ENCODE results near the gene GDAP2. TPM values are rescaled to one million over a fixed set of nuclear protein-coding genes. Genes with fewer than 3 reads are reported as not detected.
A peak's percentile ranks its signal among the peaks of the same experiment; 100 is the strongest.
"Not testable (repeated sequence)": the region's sequence is repeated elsewhere in the genome, so short reads cannot be mapped to it uniquely, and the experiment has no call there.

GDAP2 gene, protein sequence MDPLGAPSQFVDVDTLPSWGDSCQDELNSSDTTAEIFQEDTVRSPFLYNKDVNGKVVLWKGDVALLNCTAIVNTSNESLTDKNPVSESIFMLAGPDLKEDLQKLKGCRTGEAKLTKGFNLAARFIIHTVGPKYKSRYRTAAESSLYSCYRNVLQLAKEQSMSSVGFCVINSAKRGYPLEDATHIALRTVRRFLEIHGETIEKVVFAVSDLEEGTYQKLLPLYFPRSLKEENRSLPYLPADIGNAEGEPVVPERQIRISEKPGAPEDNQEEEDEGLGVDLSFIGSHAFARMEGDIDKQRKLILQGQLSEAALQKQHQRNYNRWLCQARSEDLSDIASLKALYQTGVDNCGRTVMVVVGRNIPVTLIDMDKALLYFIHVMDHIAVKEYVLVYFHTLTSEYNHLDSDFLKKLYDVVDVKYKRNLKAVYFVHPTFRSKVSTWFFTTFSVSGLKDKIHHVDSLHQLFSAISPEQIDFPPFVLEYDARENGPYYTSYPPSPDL
- total RNA-seq: 31.5 TPM
- long read RNA-seq, full-length matches to known transcripts: 22 of 41 reads
- long read RNA-seq, partial matches to known transcripts: 9 of 41 reads
- long read RNA-seq, other reads (novel, unspliced or antisense): 10 of 41 reads

DNA sequence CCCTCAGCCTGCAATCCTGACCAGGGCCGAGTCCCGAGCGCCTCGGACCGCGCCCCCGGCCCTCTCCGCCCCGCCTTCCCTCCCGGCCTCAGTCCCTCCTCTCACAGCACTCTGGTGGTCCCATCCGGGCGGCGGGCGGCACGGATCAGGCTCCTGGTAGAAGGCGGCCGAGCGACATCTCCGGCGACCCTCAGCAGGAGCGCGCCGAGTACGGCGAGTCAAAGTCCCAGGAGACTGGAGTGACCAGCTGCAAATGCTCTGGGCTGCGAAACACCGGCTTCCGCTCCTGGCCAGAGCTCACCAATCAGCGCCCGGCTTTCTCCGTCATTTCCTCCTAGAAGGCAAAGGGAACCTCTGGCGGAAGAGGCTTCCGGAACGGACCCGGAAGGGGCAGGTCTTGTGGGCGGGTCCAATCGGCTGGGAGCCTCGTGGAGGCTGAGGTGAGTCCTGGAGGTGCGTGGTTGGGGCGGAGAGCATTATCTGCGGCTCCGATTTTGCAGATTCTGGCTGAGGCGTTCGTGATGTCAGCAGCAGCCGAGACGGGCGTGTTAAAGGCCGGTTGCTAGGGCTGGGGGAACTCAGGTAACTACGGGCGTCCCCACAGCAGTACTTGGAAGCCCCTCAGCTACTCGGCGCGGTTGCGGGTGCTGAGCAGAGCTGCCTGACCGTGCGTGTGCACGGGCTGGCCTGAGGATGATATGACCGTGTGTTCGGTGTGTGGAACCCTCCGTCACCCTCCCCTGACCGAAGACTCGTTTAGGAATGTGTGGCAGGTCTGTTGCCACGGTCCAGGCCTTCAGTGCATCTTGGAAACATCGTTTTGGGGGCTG lies at the start of gene GDAP2, which contains the start of gene WDR3:
Gene GDAP2 (minus strand): TSS at position 279 of the 830 bp plus-strand sequence. CDS start 9,264 bp downstream, outside the sequence.
Gene WDR3 (plus strand): TSS at position 397 of the 830 bp plus-strand sequence. CDS start 3,581 bp downstream, outside the sequence.
- DNase-seq (ENCODE audit: low spot score): peak; percentile 98

DNA sequence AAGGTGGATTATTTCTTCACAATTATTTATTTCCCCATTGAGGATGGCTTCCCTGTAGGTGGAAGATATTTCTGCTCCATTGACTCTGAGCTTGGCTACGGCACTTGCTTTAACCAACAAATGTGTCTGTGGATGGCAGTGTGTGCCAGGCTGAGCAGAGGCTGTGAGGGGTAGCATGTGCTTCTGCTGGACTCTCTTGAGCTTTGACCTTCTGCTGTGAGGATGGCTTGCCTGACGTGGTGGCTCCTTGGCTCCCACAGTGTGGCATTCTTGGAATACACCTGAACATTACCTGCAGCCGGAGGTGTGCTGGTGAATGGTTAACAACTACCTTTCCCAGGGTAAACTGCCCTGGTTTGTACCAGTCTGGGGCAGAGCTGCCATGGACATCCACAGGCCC lies 47.0 kb upstream of the GDAP2 start:
- DNase-seq (ENCODE audit: low spot score): no peak

DNA sequence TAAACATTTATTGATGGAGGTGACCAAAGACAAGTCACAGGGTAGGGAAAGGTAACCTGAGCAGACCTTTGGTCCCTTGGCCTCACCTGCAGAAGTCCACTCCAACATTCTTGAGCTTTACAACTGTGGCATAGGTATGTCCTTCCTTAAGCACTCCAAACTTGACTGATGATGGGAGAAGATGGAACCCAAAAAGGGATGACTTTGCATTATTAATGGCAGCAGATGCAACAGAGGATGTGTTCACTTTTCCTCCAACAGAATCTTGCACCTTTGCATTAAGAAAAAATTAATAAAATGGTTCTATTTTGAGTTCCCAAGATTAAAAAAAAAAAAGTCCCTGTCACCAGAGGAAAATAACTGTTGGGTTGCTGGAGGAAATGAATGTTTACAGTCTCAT lies 42.4 kb upstream of the GDAP2 start:
- no peak for DNase-seq (ENCODE audit: low spot score)

DNA sequence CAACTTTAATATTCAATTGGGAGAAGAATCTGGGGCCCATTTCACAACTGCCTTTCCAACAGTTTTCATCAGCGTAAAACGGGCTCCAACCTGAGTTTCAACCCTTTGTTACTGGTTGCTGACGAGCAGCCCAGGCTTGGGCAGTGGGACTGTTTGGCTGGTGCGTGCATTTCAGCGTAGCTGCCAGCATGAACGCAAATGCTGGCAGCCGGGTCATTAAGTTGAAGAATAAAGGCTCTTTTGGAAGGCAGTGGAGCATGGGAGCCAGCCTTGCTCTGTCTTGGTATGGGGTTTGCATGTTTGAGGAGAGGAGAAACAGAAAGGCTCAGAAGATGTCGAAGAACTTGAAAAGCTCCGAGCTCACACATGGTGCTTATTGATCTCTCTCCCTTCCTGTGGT lies 40.8 kb upstream of the GDAP2 start:
- no peak for DNase-seq (ENCODE audit: low spot score)

DNA sequence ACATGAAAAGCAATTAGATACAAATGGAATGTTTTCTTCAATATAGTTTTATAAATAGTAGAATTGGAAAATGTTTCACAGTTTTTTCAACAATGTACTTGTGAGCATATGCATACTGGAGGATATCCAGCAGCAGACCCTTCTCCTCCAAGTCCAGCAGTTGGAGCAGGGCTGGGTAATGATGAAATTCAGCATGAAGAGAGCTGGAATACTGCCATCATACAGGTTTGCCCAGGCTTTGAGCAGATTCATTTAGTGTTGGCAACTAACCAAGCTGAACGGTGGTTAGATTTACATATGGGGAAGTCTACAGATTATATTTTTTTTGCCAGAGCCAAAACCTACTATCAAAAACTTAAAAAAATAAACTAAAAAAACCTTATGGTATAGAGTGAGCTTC lies 38.5 kb upstream of the GDAP2 start:
- DNase-seq (ENCODE audit: low spot score): no peak

DNA sequence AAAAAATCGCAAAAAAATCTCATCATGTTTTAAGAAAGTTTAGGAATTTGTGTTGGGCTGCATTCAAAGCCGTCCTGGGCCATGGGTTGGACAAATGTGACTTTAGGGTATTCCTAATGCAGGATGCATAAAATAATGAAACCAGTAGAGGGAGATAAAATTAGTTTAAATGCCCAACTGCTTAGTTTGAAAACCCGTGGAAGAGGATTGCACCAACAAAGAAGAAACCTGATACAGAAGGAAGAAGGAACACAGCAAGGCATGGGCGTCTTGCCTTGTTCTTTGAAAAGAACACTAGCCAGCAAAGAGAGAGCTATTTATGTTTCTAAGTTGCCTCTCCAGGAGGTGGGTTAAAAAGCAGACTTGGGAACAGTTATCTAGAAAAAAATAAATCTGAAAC lies 38.1 kb upstream of the GDAP2 start:
- no peak for DNase-seq (ENCODE audit: low spot score)

DNA sequence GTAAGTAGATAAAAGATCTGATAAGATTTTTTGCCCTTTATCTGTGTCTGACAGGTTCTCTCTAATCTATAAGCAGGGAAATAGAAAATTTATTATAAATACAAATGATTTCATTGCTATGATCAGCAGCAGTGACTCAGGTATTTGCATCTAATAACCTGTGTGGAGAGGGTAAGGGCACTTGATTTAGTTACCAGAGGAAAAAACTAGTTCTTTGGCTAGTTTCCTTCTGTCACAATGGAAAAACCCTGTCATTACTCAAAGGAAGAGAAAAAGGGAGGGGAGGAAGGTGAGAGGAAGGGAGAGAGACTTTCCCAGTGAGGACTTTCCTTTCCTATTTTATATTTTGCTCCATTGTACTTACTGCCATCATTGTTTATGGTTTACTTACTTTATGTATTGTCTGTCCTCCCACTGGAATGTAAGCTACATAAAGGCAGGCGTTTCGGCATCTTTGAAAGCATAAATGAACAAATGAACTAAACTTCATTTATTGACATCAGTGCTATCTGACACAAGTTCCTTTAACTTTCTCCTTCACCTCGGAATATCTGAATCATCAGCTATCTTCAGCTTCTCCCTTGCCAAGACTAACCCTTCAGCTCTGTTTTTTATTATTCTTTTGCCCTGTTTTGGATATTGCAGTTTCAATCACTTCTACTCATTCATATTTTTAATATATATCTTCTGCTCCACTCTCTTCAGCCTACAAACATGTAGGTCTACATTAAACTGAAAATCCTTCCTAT lies 35.0 kb upstream of the GDAP2 start:
- no peak for DNase-seq (ENCODE audit: low spot score)

DNA sequence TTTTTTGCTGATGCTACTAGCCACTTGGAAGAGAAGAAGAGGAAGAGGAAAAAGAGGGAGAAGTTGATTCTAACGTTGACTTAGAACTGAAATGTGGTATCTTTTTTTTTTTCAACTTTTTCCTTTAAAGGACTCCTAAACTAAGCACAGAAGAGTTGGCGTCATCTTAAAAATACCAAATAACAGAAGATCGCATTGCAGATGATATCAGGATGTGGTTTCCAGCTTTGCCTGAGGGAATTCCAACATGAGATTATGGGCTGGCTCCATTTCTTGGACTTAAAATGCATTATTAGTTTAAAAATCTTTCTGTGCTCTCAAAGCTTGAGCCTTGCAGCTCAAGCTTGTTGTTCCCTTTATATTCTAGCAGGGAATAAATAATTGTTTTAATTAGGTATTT lies 29.9 kb upstream of the GDAP2 start:
- no peak for DNase-seq (ENCODE audit: low spot score)

DNA sequence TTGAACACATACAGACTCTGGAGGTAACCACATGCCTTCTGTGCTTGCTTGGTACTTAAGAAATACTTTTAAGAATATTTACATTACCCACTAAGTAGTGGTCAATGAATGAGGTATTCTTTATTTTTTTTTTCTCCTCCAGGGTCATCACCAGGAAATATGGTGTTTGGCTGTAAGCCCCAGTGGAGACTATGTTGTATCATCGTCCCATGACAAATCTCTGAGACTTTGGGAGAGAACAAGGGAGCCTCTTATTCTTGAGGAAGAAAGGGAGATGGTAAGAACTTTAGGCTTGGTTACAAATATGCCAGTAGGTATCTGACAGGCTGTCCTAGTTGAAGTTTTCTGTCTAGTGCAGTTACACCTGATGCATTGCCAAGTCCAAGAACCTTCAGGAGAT lies 23.0 kb upstream of the GDAP2 start:
- DNase-seq (ENCODE audit: low spot score): no peak

DNA sequence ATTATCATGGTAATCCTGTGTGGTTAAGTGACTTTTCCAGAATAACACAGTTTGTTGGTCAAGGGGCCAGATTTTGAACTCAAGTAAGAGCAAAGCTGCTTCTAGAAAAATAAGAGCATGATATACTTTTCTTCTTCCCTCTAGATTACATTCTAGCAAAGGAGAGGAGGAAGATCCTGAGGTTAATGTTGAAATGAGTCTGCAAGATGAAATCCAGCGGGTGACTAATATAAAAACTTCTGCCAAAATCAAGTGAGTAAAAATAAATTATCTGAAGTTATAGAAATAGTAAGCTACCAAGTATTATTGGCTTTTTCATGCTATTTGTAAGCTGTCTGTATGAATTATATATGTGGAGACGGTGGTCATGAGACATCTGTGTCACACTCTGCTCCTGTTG lies 12.9 kb upstream of the GDAP2 start:
- DNase-seq (ENCODE audit: low spot score): no peak

DNA sequence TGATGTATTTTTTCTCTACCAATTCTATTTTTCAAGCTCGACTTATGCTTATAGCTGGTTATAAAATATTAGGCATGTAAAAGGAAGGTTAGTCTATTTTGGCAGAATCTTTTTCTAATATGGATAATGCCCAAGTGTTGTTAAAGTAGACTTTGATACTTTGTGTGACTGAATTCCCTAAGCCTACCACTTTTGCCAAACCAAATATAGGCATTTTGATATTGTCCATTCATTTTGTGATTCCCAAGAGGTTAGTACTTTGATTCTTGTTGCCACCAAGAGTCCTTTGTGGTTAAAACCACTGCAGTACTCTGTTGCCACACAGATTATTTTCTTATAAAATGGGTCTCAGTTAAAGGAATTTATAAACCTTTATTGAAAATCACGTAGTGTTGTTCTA lies 4.3 kb upstream of the GDAP2 start:
- DNase-seq (ENCODE audit: low spot score): no peak

DNA sequence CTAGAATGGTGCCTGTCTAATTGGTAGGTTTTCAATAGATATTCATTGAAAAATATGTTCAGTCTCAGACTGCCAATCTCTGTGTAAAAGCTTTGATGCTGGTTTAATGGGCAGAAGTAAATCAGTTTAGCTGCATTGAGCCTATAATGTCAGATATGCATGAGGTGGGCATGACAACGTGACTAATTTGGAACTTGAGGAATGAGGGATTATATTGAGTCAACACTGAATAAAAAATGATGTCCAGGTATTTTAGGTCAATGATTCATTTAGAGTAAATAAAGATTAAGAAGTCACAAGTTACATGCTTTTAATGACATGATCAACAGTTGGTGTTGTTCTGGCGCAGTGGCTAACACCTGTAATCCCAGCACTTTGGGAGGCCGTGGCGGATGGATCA lies 3.2 kb upstream of the GDAP2 start:
- no peak for DNase-seq (ENCODE audit: low spot score)

DNA sequence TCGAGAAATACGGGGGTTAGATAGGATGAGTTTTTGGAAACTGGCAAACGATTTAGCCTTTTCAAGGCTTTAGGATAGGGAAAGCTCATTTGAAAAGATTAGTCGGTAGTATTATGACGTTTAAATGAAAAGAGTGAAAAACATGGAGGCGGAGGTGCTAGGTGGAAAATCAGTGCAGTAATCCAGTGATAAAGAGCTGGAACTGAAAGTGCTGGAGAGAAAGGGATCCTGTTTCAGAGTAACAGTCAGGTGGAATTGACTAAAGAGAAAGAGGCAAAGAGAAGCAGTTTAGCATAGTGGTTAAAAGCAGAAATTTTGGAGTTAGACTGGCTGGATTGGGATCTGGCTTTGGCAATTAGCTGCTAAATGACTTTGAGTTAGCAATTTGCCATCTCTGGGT lies 1.1 kb upstream of the GDAP2 start:
- no peak for DNase-seq (ENCODE audit: low spot score)

DNA sequence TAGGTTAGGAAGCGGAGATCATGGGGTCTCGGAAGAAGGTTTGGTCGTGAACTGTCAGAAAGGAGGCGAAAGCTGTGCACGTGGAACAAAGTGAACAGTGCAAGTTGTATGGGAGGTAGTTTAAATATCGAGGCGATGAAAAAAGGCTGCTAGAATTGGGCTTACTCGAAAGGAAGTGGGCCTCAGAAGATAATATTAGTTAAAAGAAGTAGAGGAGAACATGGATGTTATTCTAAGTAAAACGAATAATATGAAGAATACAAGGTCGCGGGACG lies 689 bp upstream of the GDAP2 start:
- DNase-seq (ENCODE audit: low spot score): no peak

DNA sequence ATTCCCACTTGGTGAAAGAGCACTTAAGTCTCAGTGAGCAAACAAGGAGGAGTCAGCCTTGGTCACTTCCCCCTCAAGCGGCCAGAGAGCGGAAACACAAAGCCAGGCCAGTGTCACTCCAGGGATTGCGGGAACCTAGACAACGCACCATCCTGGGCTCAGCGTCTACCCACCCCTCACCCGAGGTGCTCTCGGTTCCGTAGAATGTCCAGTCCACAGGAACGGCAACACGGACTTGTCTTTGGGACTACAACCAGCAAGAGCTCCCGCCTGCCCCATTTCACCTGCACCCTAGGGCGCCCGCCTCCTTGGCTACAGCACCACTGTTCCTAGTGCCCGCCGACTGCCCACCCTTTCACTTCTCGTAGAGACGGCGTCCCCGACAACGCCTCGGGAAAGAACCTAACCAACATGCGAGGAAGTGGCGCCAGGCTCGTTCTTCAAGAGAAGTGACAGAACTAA lies 509 bp downstream of the GDAP2 start:
- DNase-seq (ENCODE audit: low spot score): no peak

DNA sequence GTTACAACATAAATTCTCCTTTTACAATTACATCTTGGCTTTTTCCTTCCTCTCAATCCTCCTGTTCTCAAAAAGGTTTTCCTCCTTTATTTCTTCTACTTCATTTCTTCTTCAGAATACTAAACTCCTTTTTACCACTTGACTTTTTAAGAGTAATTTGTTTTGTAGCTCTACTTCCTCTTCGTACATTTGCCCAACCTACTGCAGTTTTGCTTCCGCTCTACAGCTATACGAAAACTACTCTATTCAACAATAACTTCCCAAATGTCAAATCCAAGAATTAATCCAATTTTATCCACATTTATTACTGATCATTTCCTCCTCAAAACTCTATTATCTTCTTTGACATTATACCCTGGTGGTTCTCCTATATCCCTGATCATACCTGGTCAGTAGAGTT lies 3.4 kb downstream of the GDAP2 start:
- DNase-seq (ENCODE audit: low spot score): no peak

DNA sequence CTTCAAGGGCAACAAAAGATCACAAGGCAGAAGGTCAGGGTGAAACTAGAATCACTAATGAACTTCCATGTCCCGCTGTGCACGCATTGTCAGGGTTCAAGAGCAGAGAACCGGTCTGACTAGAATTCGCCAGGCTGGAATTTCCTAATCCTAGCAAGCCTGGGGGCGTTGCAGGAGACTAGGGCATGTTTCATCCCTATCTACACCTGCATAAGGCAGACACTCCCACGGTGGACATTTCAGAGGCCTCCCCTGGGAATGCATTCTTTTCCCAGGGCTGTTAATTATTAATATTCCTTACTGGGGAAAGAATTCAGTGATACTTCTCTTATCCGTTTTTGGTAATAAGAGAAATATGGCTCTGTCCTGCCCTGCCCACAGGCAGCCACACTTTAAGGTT lies 6.7 kb downstream of the GDAP2 start:
- DNase-seq (ENCODE audit: low spot score): not testable (repeated sequence)

DNA sequence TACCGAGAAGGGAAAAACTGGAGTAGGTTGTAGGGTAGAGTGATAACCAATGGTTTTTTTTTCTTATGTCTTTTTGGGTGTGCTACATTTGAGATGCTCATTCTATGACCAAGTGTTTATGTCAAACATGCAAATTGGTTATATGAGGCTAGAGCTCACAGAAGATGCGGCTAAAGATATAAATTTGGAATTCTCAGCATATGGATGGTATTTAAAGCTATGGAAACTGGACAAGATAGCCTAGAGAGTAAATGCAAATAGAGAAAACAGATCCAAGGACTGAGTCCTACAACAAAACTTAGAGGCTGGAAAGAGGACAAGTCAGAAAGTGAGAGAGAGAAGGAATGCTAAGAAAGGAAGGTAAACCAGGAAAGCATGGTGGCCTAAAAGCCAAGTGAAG lies 7.4 kb downstream of the GDAP2 start:
- no peak for DNase-seq (ENCODE audit: low spot score)

DNA sequence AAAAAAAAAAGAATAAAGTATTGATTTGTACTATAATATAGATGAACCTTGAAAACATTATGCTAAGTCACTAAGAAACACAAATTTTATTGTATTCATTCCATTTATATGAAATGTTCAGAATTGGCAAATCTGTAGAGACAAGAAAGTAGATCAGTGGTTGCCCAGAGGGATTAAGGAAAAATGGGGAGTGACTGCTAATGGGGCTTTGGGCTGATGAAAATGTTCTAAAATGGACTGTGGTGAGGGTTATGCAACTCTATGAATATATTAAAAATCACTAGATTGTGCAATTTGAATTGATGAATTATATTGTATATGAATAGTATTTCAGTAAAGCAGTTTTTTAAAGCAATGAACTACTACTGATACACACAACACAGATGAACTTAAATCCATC lies 10.0 kb downstream of the GDAP2 start:
- DNase-seq (ENCODE audit: low spot score): no peak

DNA sequence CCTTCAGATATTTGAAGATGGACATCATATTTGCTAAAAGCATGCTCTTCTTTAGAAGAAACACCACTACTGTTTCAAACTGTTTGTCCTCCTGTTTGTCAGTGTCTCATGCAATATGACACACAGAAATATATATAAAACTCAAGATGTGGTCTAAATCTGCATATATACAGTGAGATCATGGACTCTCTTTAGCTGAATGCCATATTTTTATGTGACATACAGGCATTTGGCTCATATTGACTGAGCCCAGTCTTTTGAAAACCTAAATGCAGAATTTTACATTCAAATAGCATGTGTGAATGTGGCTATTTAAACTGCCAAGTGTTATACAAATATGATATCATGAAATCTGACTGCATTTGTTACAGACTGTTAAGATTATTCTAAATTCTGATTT lies 18.4 kb downstream of the GDAP2 start:
- DNase-seq (ENCODE audit: low spot score): no peak

DNA sequence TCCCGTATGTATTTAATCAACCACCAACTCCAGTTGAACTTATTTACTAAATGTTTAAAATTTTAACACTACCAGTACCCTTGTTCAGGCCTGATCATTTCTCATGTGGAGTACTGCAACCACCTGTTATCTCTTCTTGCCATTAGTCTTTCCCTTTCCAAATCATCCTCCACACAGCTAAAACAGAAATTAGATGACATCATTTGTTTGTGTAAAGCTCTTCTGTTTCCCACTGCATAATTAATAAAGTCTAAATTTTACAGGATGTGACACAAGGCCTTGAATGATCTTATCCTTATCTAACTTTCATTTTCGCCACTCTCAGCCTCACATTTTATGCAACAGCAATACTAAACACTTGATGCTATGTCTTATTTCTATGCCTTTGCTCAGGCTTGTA lies 24.4 kb downstream of the GDAP2 start:
- DNase-seq (ENCODE audit: low spot score): no peak

Data from mesenteric fat pad (tissue), 1 donor.